ENCODE data around the gene PRKG1. TPM values are rescaled to one million over a fixed set of nuclear protein-coding genes. Genes with fewer than 3 reads are reported as not detected.
A peak's percentile ranks its signal among the peaks of the same experiment; 100 is the strongest.

Gene PRKG1
- total and polyA plus RNA-seq, 2 experiments from 2014 or later: 18.2 to 21.1 TPM

DNA sequence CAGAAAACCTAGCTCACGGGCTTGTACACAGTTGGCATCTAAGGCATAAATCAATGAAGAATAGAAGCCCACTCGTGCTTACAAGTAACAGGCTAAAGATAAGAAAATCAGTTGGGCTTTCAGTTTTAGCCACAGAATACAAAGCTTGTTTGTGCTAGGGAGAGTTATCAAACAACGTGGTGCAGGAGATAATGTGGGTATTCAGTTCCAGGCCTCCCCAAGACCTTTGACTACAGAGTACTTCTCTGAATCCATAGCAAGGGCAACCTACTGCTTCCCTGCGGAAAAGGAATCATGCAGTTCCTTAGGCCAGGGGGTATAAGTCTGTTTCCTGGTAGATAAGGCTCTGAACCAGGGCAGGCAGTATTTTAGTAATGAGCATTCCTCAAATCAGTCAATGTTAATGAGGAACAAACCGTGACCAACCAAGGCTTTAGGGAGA is 844.6 kb downstream of the PRKG1 start:
- ATAC-seq (peak; percentile 41; the same call in 2 of the 3 replicates), DNase-seq (ENCODE audit: low spot score) (no peak)
- Histone ChIP-seq H2AFZ (no peak overlapping the region), H3K4me3 (no peak overlapping the region), H4K20me1 (replicated peaks; ENCODE audit: insufficient read depth) (no peaks in the 10 kb centered on the region), H3K4me2 (no peak overlapping the region), H3K79me2 (replicated peaks; ENCODE audit: insufficient read depth) (no peaks in the 10 kb centered on the region), H3K9me2 (ENCODE audit: insufficient read depth) (no peaks in the 10 kb centered on the region), H3K27me3 (ENCODE audit: insufficient read depth) (0 out of 2 replicates have a peak, but pooled peaks cover under 1% of the 10 kb centered on the region), H3K27ac (ENCODE audit: low read depth) (peak overlapping the region; percentile 1; the same call in 1 of the 2 replicates), H3F3A (replicated peaks; ENCODE audit: low read depth) (no peaks in the 10 kb centered on the region), H3K36me3 (ENCODE audit: insufficient read depth) (no peaks in the 10 kb centered on the region), H3K4me1 (ENCODE audit: insufficient read depth) (peaks cover 17% of the 10 kb centered on the region)
- H3K27ac Mint-ChIP-seq: no peak overlapping the region
- H3K27me3 Mint-ChIP-seq (ENCODE audit: insufficient read depth, low read depth, poor library complexity): no peaks in the 10 kb centered on the region
- no peaks in the 10 kb centered on the region for H3K9me3 Mint-ChIP-seq
- H3K4me3 Mint-ChIP-seq: no peak overlapping the region
- no peaks in the 10 kb centered on the region for H3K36me3 Mint-ChIP-seq (ENCODE audit: low read depth)
- H3K4me1 Mint-ChIP-seq: peaks cover 36% of the 10 kb centered on the region
- no peak for TF ChIP-seq ZNF331 (CRISPR knock-in tag; IDR thresholded peaks at IDR 0.05; ENCODE audit: low read depth)
- no peak for TF ChIP-seq JUNB (IDR thresholded peaks at IDR 0.05; ENCODE audit: unreplicated experiment)
- TF ChIP-seq CREB1 (CRISPR knock-in tag; IDR thresholded peaks at IDR 0.05; ENCODE audit: low read depth): no peak
- TF ChIP-seq, protein P1, sequence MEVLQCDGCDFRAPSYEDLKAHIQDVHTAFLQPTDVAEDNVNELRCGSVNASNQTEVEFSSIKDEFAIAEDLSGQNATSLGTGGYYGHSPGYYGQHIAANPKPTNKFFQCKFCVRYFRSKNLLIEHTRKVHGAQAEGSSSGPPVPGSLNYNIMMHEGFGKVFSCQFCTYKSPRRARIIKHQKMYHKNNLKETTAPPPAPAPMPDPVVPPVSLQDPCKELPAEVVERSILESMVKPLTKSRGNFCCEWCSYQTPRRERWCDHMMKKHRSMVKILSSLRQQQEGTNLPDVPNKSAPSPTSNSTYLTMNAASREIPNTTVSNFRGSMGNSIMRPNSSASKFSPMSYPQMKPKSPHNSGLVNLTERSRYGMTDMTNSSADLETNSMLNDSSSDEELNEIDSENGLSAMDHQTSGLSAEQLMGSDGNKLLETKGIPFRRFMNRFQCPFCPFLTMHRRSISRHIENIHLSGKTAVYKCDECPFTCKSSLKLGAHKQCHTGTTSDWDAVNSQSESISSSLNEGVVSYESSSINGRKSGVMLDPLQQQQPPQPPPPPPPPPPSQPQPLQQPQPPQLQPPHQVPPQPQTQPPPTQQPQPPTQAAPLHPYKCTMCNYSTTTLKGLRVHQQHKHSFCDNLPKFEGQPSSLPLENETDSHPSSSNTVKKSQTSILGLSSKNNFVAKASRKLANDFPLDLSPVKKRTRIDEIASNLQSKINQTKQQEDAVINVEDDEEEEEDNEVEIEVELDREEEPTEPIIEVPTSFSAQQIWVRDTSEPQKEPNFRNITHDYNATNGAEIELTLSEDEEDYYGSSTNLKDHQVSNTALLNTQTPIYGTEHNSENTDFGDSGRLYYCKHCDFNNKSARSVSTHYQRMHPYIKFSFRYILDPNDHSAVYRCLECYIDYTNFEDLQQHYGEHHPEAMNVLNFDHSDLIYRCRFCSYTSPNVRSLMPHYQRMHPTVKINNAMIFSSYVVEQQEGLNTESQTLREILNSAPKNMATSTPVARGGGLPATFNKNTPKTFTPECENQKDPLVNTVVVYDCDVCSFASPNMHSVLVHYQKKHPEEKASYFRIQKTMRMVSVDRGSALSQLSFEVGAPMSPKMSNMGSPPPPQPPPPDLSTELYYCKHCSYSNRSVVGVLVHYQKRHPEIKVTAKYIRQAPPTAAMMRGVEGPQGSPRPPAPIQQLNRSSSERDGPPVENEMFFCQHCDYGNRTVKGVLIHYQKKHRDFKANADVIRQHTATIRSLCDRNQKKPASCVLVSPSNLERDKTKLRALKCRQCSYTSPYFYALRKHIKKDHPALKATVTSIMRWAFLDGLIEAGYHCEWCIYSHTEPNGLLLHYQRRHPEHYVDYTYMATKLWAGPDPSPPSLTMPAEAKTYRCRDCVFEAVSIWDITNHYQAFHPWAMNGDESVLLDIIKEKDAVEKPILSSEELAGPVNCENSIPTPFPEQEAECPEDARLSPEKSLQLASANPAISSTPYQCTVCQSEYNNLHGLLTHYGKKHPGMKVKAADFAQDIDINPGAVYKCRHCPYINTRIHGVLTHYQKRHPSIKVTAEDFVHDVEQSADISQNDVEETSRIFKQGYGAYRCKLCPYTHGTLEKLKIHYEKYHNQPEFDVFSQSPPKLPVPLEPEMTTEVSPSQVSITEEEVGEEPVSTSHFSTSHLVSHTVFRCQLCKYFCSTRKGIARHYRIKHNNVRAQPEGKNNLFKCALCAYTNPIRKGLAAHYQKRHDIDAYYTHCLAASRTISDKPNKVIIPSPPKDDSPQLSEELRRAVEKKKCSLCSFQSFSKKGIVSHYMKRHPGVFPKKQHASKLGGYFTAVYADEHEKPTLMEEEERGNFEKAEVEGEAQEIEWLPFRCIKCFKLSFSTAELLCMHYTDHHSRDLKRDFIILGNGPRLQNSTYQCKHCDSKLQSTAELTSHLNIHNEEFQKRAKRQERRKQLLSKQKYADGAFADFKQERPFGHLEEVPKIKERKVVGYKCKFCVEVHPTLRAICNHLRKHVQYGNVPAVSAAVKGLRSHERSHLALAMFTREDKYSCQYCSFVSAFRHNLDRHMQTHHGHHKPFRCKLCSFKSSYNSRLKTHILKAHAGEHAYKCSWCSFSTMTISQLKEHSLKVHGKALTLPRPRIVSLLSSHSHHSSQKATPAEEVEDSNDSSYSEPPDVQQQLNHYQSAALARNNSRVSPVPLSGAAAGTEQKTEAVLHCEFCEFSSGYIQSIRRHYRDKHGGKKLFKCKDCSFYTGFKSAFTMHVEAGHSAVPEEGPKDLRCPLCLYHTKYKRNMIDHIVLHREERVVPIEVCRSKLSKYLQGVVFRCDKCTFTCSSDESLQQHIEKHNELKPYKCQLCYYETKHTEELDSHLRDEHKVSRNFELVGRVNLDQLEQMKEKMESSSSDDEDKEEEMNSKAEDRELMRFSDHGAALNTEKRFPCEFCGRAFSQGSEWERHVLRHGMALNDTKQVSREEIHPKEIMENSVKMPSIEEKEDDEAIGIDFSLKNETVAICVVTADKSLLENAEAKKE (CRISPR knock-in tag; IDR thresholded peaks at IDR 0.05): no peak
- TF ChIP-seq, protein P2, sequence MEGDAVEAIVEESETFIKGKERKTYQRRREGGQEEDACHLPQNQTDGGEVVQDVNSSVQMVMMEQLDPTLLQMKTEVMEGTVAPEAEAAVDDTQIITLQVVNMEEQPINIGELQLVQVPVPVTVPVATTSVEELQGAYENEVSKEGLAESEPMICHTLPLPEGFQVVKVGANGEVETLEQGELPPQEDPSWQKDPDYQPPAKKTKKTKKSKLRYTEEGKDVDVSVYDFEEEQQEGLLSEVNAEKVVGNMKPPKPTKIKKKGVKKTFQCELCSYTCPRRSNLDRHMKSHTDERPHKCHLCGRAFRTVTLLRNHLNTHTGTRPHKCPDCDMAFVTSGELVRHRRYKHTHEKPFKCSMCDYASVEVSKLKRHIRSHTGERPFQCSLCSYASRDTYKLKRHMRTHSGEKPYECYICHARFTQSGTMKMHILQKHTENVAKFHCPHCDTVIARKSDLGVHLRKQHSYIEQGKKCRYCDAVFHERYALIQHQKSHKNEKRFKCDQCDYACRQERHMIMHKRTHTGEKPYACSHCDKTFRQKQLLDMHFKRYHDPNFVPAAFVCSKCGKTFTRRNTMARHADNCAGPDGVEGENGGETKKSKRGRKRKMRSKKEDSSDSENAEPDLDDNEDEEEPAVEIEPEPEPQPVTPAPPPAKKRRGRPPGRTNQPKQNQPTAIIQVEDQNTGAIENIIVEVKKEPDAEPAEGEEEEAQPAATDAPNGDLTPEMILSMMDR (conservative IDR thresholded peaks at IDR 0.05; ENCODE audit: low read depth in 2 of 2): no peak
- no peak for TF ChIP-seq ZNF114 (CRISPR knock-in tag; IDR thresholded peaks at IDR 0.05)
- no peak for TF ChIP-seq STAT1 (IDR thresholded peaks at IDR 0.05; ENCODE audit: unreplicated experiment)
- TF ChIP-seq, protein P3, sequence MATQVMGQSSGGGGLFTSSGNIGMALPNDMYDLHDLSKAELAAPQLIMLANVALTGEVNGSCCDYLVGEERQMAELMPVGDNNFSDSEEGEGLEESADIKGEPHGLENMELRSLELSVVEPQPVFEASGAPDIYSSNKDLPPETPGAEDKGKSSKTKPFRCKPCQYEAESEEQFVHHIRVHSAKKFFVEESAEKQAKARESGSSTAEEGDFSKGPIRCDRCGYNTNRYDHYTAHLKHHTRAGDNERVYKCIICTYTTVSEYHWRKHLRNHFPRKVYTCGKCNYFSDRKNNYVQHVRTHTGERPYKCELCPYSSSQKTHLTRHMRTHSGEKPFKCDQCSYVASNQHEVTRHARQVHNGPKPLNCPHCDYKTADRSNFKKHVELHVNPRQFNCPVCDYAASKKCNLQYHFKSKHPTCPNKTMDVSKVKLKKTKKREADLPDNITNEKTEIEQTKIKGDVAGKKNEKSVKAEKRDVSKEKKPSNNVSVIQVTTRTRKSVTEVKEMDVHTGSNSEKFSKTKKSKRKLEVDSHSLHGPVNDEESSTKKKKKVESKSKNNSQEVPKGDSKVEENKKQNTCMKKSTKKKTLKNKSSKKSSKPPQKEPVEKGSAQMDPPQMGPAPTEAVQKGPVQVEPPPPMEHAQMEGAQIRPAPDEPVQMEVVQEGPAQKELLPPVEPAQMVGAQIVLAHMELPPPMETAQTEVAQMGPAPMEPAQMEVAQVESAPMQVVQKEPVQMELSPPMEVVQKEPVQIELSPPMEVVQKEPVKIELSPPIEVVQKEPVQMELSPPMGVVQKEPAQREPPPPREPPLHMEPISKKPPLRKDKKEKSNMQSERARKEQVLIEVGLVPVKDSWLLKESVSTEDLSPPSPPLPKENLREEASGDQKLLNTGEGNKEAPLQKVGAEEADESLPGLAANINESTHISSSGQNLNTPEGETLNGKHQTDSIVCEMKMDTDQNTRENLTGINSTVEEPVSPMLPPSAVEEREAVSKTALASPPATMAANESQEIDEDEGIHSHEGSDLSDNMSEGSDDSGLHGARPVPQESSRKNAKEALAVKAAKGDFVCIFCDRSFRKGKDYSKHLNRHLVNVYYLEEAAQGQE (IDR thresholded peaks at IDR 0.05; ENCODE audit: unreplicated experiment): no peak
- TF ChIP-seq POLR2AphosphoS5 (IDR thresholded peaks at IDR 0.05; ENCODE audit: low read depth): no peak
- TF ChIP-seq EZH2 (IDR thresholded peaks at IDR 0.05; ENCODE audit: low read depth, unreplicated experiment): no peak
- TF ChIP-seq, protein P4, sequence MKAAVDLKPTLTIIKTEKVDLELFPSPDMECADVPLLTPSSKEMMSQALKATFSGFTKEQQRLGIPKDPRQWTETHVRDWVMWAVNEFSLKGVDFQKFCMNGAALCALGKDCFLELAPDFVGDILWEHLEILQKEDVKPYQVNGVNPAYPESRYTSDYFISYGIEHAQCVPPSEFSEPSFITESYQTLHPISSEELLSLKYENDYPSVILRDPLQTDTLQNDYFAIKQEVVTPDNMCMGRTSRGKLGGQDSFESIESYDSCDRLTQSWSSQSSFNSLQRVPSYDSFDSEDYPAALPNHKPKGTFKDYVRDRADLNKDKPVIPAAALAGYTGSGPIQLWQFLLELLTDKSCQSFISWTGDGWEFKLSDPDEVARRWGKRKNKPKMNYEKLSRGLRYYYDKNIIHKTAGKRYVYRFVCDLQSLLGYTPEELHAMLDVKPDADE (IDR thresholded peaks at IDR 0.05): no peak
- no peak for TF ChIP-seq EZH2phosphoT487 (IDR thresholded peaks at IDR 0.05; ENCODE audit: unreplicated experiment)
- TF ChIP-seq NANOG (IDR thresholded peaks at IDR 0.05; ENCODE audit: borderline replicate concordance): no peak

Measured in GM23338 (cell line).